Erythroblast (primary cell): ENCODE data around the gene ZNF41.

Experiments used
- GATA1 ChIP-seq: IDR thresholded peaks from 2 replicates; pipeline ENCODE4 v1.6.1; 2011; ENCODE audit warnings: low read depth, mild to moderate bottlenecking, control low read depth, low read length, moderate library complexity
- POLR2A ChIP-seq: IDR thresholded peaks from 2 replicates; pipeline ENCODE4 v1.6.1; 2011; ENCODE audit warnings: mild to moderate bottlenecking, low read length

- no peak for TF ChIP-seq POLR2A
- TF ChIP-seq GATA1 = no peak
Measured at GRCh38 chrX:47482065-47482511, 934 bp downstream of the ZNF41 start.
